PC-3 (cell line): ENCODE measurements around the gene WDR75.

Experiments used
- CTCF ChIP-seq: fragments of 300-600 bp; sonication (generic); conservative IDR thresholded peaks from 2 replicates; pipeline ENCODE4 v1.5.1; 2017; ENCODE audit warnings: antibody characterized with exemption, low read depth, mild to moderate bottlenecking, low read length
- EZH2 ChIP-seq: fragments of 300-600 bp; sonication (generic); IDR thresholded peaks from one replicate; pipeline ENCODE4 v1.6.1; 2017; ENCODE audit warnings: antibody characterized with exemption, mild to moderate bottlenecking, low read length; ENCODE audit not compliant: unreplicated experiment
- EZH2phosphoT487 ChIP-seq: fragments of 300-600 bp; sonication (generic); IDR thresholded peaks from 2 replicates; pipeline ENCODE4 v1.6.1; 2018; ENCODE audit warnings: mild to moderate bottlenecking, antibody characterized with exemption, low read length, borderline replicate concordance

GRCh38 chr2:189511210-189511959 lies 70.1 kb downstream of the WDR75 start:
- TF ChIP-seq CTCF: no peak
- TF ChIP-seq EZH2: no peak
- TF ChIP-seq EZH2phosphoT487: no peak
